B cell (primary cell): ENCODE measurements around the gene SPTA1.

Source experiments
- CTCF ChIP-seq: fragments of 200-600 bp; IDR thresholded peaks from one replicate; pipeline ENCODE4 v1.8.0; 2022; ENCODE audit warnings: antibody characterized with exemption, mild to moderate bottlenecking
- EZH2 ChIP-seq: IDR thresholded peaks from 2 replicates; pipeline ENCODE4 v1.6.1; 2012; ENCODE audit warnings: borderline replicate concordance, low read depth, mild to moderate bottlenecking, moderate library complexity, low read length; ENCODE audit not compliant: insufficient read depth, poor library complexity, severe bottlenecking

DNA sequence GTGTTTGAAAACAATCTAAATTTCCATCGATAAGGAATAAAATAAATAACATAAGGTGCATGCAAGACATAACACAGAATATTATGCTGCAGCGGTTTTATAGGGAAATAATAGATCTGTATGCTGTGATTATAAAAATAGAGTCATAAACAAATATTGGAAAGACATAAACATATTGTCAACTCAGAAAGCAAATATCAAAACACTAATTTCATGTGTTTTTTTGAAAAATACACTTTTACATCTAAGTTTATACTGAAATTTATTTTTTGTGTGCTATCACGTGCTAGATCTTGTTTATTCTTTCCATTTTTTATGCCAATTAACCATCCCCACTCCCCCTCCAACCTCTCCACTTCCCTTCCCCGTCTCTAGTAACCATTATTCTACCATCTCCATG, 24.6 kb upstream of the SPTA1 start:
- TF ChIP-seq CTCF = no peak
- TF ChIP-seq EZH2 = no peak
